Measurements from ENCODE around the gene RFPL2.
"Not testable (repeated sequence)": the region's sequence is repeated elsewhere in the genome, so short reads cannot be mapped to it uniquely, and the experiment has no call there.

Gene RFPL2

DNA sequence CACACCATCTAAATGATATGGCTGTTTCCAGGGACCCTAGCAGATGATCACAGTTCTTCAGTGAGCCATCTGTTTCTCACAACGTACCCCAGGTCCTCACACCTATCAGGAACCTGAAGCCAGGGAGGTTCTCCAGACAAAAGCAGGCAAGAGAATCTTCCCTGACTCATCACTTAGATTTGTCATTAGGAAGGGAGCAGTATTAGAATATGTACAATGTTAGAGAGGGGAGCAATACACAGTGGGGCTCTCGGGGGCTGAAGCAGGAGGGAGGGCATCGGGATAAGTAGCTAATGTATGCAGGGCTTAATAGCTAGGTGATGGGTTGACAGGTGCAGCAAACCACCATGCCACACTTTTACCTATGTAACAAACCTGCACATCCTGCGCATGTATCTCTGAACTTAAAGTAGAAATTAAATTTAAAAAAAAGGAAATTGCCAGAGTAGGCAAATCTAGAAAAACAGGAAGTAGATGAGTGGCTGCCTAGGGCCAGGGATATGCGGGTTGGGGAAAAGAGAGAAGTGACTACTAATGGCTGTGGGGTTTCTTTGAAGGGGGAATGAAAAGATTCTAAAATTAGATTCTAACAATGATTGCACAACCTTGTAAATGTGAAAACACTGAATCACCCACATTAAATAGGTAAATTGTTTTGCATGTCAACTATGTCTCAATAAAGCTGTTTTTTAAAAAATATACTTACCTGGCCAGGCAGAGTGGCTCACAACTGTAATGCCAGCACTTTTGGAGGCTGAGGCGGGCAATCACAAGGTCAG, 60.2 kb downstream of the RFPL2 start:
- DNase-seq (ENCODE audit: insufficient read length, low spot score) (no peak), FAIRE-seq (no peak)
- TF ChIP-seq POLR2AphosphoS5 (IDR thresholded peaks at IDR 0.05; ENCODE audit: low read depth, low read length) (no peak), PAX5 (IDR thresholded peaks at IDR 0.05; ENCODE audit: insufficient read depth, low read length, severe bottlenecking) (no peak), SPI1 (IDR thresholded peaks at IDR 0.05; ENCODE audit: low read depth, low read length) (peak; percentile 56; the same call in 1 of the 2 replicates)

DNA sequence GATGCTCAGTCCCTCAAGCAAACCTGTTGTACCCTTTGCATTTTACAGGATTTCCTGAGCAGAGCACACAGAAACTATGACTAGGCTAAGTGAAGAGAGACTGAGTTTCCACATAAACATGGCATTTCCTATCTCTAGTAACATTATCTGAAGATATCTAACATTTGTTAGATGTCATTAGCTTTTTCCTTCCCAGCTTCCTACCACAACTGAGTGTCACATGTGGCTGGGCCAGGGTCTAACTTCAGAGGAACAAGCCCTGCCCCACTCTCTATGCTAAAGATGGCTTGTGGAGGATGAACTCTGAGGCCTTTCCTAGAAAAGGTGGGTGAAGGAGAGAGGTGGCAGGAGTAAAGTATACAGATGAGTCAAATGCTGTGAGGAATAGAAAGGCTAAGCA, 62.3 kb downstream of the RFPL2 start:
- DNase-seq (ENCODE audit: insufficient read length, low spot score) (no peak), FAIRE-seq (no peak)
- TF ChIP-seq POU2F2 (IDR thresholded peaks at IDR 0.05; ENCODE audit: low read depth, low read length) (no peak), TAF1 (IDR thresholded peaks at IDR 0.05; ENCODE audit: low read depth, low read length) (no peak), POLR2A (IDR thresholded peaks at IDR 0.05; ENCODE audit: low read depth, low read length) (no peak), SPI1 (IDR thresholded peaks at IDR 0.05; ENCODE audit: low read depth, low read length) (no peak), PAX5 (IDR thresholded peaks at IDR 0.05; ENCODE audit: insufficient read depth, low read length, severe bottlenecking) (no peak), POLR2AphosphoS5 (IDR thresholded peaks at IDR 0.05; ENCODE audit: low read depth, low read length) (no peak)

GRCh38 chr22:32140688-32141087, 64.2 kb downstream of the RFPL2 start:
- DNase-seq (ENCODE audit: insufficient read length, low spot score) = not testable (repeated sequence)
- FAIRE-seq = peak; percentile 95
